Lung (tissue), 12 donors: ENCODE data around the gene BTBD10. TPM values are rescaled to one million over a fixed set of nuclear protein-coding genes. Genes with fewer than 3 reads are reported as not detected.

Experiments used
- ATAC-seq: fragments of 200-7000 bp; cut with Tn5 transposase; one replicate; pipeline ENCODE4 v1.9.1; 2020; ENCODE audit warnings: moderate number of reproducible peaks; ENCODE audit not compliant: insufficient read depth, low FRiP score
- DNase-seq, 3 donors: peaks; one replicate each; pipeline ENCODE4 v3.0.0-alpha.2; 2013 to 2017
- H3K27ac ChIP-seq, 2 donors: one replicate each; pipeline ENCODE4 v1.5.1; 2013; ENCODE audit warnings: mild to moderate bottlenecking in 2 of 2, moderate library complexity in 2 of 2, control low read depth in 1 of 2, inconsistent platforms in 1 of 2, low read depth in 1 of 2, low read length in 1 of 2
- H3K27me3 ChIP-seq, 3 donors: one replicate each; pipeline ENCODE4 v1.5.1; 2013; ENCODE audit warnings: low read length in 2 of 3; ENCODE audit not compliant: control insufficient read depth in 3 of 3, insufficient read depth in 3 of 3
- H3K36me3 ChIP-seq, 4 donors: one replicate each; pipeline ENCODE4 v1.5.1; 2013; ENCODE audit warnings: low read length in 4 of 4, mild to moderate bottlenecking in 1 of 4, moderate library complexity in 1 of 4; ENCODE audit not compliant: control insufficient read depth in 4 of 4, insufficient read depth in 4 of 4
- H3K4me1 ChIP-seq, 5 donors: one replicate each; pipeline ENCODE4 v1.5.1; 2013; ENCODE audit warnings: low read length in 5 of 5, mild to moderate bottlenecking in 2 of 5, moderate library complexity in 1 of 5; ENCODE audit not compliant: control insufficient read depth in 5 of 5, insufficient read depth in 5 of 5
- H3K4me3 ChIP-seq: one replicate; pipeline ENCODE4 v1.5.1; 2013; ENCODE audit warnings: mild to moderate bottlenecking, control low read depth, moderate library complexity
- H3K9ac ChIP-seq, 2 donors: one replicate each; pipeline ENCODE4 v1.5.1; 2013; ENCODE audit warnings: low read length in 2 of 2, control low read depth in 1 of 2; ENCODE audit not compliant: insufficient read depth in 1 of 2
- H3K9me3 ChIP-seq, 4 donors: one replicate each; pipeline ENCODE4 v1.5.1; 2013; ENCODE audit warnings: low read length in 3 of 4, mild to moderate bottlenecking in 1 of 4, moderate library complexity in 1 of 4; ENCODE audit not compliant: control insufficient read depth in 4 of 4, insufficient read depth in 3 of 4
- CTCF ChIP-seq: IDR thresholded peaks from 2 replicates; pipeline ENCODE4 v1.5.1; 2012; ENCODE audit warnings: mild to moderate bottlenecking; ENCODE audit errors: control extremely low read depth, extremely low read depth
- WGBS, 2 donors: extraction: QIAGEN DNeasy Blood & Tissue Kit; methylation state at CpG; one replicate each; pipeline ENCODE4 v1.1.7; 2013; 5-methylcytosine and 5-hydroxymethylcytosine counted together
- polyA plus RNA-seq, 2 donors: library from polyadenylated mRNA; stranded (reverse); fragments of 200-250 nt; gene quantifications; one replicate each; pipeline ENCODE4 v1.2.1, GENCODE V29; 2013
- total RNA-seq, 2 donors: library from RNA; depleted of rRNA in 1 of 2; stranded (reverse); fragments of >200 nt in 1 of 2; gene quantifications; one replicate each; pipeline ENCODE4 v1.2.1, GENCODE V29; 2014 to 2021
- donor health status: control.
- donor health status: control.
- donor health status: Bipolar disorder and iron deficiency.
- donor health status: healthy.
- donor health status: DM: yes; HTN: yes; CAD: no.

BTBD10 gene
- total and polyA plus RNA-seq, 4 donors, result 9.9 to 51.5 (median 21.2) TPM

DNA sequence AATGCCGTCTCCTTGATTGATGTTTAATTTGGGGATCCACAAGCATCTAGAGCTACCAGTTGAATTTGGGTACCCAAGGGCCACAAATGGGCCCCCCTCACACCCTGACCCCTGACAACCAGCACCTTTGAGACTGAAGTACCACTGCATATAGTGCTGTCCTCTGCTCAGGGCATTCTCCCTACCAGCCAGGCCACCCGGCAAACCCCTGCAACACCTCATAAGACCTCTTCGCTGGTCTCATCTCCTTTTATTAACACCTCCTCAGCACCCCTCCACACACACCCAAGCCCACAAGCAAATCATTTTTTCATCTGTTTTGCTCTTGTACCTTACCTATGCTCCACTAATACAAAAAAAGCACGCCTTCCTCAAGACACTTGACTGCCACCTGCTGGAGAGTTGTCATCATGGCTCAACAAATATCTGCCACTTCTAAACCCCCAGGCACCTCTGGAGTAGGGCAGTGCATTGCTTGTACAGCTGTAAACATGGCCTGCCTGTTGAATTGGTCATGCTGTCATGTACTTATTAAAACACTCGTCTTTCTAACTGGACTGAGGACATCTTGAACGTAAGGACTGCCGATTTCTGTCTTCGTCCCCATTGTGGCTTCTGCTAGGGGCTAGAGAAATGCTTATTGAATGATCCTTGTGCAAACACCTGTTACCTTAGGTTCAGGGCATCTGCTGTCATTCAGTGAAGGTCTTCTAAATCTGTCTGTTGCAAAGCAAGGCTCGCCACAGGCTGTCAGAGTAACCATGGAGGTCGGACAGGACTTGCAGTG is 118.9 kb downstream of the BTBD10 start:
- Histone ChIP-seq H3K9me3 (no peaks in the 10 kb centered on the region), H3K27ac (no peak overlapping the region), H3K9ac (no peak overlapping the region), H3K27me3 (no peaks in the 10 kb centered on the region), H3K36me3 (peaks cover 0 to 2% (median 0%) of the 10 kb centered on the region in 4 donors), H3K4me1 (peaks cover 0 to 20% (median 8%) of the 10 kb centered on the region in 5 donors), H3K4me3 (no peak overlapping the region)
- DNase-seq (peak; percentile 76 to 83 (median 80)), ATAC-seq (peak; percentile 59)
- 72 to 77% methylated on average over 10 of the region's 10 CpGs for WGBS, 2 donors
- TF ChIP-seq CTCF, result peak; percentile 73

DNA sequence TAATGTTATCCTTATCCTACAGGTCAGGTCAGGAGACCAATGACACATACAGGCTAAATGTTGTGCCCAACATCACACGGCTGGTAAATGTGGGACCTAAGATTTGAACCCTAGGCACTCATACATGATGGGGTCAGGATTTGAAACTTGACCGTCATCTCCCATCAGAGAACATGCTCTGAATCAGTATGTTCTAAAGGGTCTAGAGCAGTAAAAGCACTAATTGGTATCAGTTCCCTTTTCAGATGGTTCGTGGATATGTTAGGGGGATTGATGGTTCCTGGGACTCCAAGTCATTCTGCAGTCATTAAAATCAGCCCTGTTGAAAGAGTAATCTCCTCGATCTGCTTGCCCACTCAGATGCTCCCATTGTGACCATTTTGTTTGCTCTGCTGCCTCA is 120.0 kb downstream of the BTBD10 start:
- WGBS, 2 donors, result 86 to 88% methylated on average over 4 of the region's 4 CpGs
- H3K4me1 ChIP-seq, result peaks cover 0 to 25% (median 12%) of the 10 kb centered on the region in 5 donors
- ATAC-seq, result no peak
- no peak overlapping the region for H3K27ac ChIP-seq
- TF ChIP-seq CTCF, result no peak
- H3K27me3 ChIP-seq, result no peaks in the 10 kb centered on the region
- H3K4me3 ChIP-seq, result no peak overlapping the region
- H3K36me3 ChIP-seq, result peaks cover 0 to 2% (median 0%) of the 10 kb centered on the region in 4 donors
- H3K9ac ChIP-seq, result no peak overlapping the region
- H3K9me3 ChIP-seq, result no peaks in the 10 kb centered on the region
- DNase-seq, result no peak

GRCh38 chr11:13341026-13341425 is 122.0 kb downstream of the BTBD10 start:
- no peaks in the 10 kb centered on the region for H3K9me3 ChIP-seq
- no peak overlapping the region for H3K4me3 ChIP-seq
- H3K36me3 ChIP-seq, result peaks cover 0 to 2% (median 0%) of the 10 kb centered on the region in 4 donors
- no peak for ATAC-seq
- no peak for DNase-seq
- TF ChIP-seq CTCF, result no peak
- H3K27ac ChIP-seq, result no peak overlapping the region
- peaks cover 0 to 18% (median 14%) of the 10 kb centered on the region in 5 donors for H3K4me1 ChIP-seq
- no peak overlapping the region for H3K9ac ChIP-seq
- 52 to 59% methylated on average over 5 of the region's 5 CpGs for WGBS, 2 donors
- H3K27me3 ChIP-seq, result no peaks in the 10 kb centered on the region
